Activated naive CD4-positive, alpha-beta T cell treated with Interleukin-2 at 50 U/mL for 16 hours (primary cell): ENCODE results near the gene NKD1.
A peak's percentile ranks its signal among the peaks of the same experiment; 100 is the strongest.

Experiments
- DNase-seq: peaks from one replicate; pipeline ENCODE4 v3.0.0-alpha.2; 2020

The NKD1 gene

GRCh38 chr16:50539053-50539695 is 9.0 kb upstream of the NKD1 start:
- DNase-seq = no peak

DNA sequence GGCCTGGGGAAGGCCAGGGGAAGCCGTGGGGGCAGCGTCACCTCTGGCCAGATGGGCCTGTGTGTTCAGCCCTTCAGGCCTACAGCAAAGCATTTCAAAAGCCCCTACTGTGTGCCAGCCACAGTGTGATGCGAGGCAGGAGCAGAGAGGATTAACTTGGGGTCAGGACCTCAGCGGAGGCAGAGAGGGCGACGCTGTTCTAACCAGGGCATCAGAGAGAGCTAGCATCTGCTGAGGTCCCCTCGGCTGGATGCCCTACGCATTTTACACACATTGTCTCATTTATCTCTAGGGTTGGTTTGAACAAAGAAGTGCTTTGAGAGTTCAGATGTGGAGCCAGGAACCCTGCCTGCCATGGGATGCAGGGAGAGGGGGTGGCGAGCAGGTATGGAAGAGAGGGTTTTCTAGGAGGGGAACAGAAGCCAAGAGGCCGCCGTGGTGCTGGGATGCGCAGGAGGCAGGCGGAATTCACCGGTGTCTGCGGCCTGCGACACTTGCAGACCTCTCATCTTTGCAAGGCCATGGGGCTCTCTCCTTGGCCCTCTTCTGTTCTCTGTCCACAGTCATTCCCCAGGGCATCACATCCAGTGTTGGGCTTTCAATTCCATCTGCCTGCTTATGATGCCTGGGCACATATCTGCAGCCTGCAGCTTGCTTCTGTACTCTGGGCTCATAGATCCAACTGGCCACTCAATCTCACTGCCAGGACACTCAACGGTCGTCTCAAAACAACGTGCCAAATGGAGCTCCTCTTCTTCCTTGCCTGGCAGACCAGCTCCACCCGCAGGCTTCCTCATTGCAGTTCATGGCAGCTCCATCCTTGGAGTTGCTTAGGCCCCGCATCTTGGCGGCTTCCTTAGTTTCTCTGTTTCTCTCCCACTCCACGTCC is 8.1 kb upstream of the NKD1 start:
- no peak for DNase-seq

GRCh38 chr16:50540711-50541007 is 7.5 kb upstream of the NKD1 start:
- no peak for DNase-seq

DNA sequence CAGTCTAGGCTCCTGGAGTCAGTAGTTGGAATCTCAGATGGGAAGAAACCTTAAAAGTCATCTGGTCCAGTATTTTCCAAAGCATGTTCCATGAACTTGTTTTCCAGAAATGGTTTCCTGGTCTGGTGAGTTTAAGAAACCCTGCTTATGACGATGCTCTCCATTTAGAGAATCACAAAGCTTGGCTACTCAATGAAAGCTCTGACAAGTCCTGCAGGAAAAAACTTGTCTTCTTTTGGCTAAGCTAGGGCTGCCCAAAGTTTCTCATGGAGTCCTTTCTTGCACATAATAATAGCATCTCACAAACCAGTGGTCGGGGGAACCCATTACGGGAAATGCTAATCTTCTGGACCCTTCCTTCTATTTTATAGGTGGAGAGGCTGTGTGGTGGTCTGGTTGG is 5.5 kb upstream of the NKD1 start:
- DNase-seq = no peak

DNA sequence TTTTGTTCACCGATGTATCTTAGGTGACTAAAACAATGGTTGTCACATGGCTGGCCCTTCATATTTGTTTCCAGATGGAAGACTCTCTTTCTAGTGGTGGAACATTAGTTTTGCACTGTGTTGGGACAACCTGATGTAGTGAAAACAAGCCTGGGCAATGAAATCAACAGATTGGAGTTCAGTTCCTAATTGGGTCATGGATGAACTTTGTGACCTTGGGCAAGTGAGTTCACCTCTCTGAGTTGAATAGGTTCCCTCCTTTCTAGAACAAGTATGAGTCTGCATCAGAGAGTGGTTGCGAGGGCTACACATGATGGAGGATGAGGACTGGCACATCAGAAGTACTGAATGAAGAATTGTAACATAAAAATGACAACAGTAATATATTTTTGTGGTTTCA is 2.1 kb upstream of the NKD1 start:
- DNase-seq = no peak

DNA sequence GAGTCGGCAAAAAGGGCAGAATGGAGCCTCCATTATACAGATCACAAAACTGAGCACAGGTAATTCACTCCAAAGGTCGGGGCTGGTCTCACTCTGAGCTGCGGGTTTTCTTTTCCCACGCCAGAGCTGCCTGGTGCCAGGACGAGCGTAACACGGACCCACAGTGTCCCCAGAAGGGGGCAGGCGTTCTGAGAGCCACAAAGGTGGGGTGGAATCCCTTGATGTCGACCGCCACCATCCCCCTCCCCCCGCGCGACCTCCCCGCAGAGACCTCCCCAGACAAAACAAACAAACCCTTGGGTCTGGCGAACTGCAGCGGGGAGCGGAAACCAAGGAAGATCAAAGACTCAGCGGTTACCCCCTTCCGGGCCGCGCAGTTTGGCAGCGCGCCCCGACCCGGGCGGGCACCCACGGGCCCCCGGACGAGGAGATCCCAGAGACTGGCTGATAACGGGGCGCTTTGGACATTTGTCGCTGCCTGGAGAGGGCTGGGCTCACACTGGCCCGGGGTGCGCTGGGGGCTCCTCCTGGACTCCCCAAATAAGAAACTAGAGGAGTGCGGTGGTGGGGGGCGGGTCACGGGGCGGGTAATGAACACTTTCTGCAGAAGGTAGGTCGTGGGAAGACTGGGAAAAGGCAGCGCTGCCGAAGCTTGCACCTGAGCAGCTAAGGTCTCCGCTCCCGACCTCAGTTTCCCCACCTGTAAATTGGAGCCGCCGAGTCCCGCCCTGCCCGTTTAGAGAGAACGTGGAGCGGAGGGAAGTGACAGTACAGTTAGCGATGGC is 664 bp upstream of the NKD1 start:
- peak; percentile 72 for DNase-seq

- DNase-seq = no peak
Measured at GRCh38 chr16:50548909-50549560, 839 bp downstream of the NKD1 start.

DNA sequence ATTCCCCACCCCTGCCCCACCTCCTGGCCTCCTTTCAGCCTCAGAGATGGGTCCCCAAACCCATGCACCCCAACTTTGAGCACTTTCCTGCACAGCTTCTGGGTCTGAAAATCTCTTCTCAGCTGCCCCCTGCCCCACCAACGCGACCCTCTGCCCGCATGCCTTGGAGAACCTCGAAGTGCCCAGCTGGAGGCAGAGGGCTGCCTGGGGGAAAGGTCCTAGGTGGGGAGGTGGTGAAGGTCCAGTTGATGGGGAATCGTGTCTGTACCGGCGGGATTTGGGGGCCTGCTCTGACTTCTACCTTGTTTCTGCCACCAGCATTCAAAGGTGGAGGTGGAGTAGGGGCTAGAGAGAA is 1.3 kb downstream of the NKD1 start:
- DNase-seq = no peak

GRCh38 chr16:50550035-50550434 is 1.8 kb downstream of the NKD1 start:
- DNase-seq = no peak

- no peak for DNase-seq
Measured at GRCh38 chr16:50550866-50551641, 2.9 kb downstream of the NKD1 start.

- no peak for DNase-seq
Measured at GRCh38 chr16:50552476-50553101, 4.4 kb downstream of the NKD1 start.

DNA sequence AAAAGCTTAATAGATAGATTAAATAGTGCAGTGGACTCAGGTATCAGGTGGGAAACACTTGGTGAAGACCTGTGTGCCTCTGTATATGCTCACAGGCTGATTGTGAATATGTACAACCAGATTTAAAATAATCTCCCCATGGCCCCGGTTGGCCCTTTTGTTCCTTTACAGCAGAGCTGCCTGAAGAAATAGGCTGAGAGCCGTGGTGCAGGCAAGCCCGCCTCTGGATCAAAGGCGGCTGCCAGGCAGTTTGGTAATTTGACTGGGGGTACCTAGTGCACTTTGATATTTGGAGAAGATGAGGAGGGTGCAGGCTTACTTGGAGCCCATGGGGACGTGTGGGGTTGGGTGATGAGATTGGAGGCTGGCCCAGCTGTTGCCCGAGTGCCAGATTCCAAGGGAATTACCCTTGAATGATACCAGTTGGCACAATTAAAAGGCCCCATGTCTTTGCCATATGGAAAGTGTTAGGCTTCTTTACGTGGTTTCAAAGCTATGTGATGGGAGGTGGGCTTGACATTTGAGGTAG is 5.0 kb downstream of the NKD1 start:
- DNase-seq = no peak

GRCh38 chr16:50553731-50554360 is 5.7 kb downstream of the NKD1 start:
- DNase-seq = no peak

GRCh38 chr16:50555269-50555875 is 7.2 kb downstream of the NKD1 start:
- DNase-seq = no peak

- no peak for DNase-seq
Measured at GRCh38 chr16:50555952-50556673, 7.9 kb downstream of the NKD1 start.

- DNase-seq = no peak
Measured at GRCh38 chr16:50557046-50557445, 8.8 kb downstream of the NKD1 start.

DNA sequence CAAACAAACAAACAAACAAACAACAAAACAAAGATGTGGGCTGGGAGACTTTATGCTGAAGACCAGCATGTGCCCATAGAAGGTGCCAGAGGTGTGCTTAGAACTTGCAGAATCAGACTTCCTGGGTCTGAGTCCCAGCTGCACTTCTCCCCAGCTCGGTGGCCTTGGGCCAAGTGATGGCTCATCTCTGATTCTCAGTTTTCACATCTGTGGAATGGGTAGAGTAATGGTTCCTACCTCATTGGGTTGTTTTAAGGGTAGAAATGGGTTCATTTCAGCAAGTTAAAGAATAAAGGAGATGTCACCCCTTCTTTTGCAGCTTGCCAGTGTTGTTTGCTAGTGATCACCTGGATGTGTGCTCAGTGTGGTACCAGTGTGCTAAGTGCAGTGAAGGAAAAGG is 10.7 kb downstream of the NKD1 start:
- DNase-seq = no peak

DNA sequence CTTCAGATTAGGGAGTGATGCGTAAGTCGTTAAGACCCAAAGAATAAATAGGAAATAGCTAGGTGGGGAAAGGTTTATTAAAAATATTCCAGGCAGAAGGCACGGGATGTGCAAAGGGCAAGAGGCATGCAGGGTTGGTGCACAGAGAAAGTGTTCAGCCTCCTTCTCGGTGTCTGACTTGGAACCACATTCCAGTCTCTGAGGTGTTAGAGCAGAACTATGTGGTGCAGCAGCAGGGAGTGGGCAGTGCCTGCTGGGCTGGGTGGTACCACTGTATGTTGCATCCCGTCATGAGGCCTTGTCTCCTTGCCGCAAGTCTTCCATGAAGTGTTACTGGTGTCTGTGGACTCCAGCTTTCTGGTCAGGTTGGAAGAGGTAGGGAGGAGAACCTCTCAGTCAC is 11.1 kb downstream of the NKD1 start:
- DNase-seq = no peak

DNA sequence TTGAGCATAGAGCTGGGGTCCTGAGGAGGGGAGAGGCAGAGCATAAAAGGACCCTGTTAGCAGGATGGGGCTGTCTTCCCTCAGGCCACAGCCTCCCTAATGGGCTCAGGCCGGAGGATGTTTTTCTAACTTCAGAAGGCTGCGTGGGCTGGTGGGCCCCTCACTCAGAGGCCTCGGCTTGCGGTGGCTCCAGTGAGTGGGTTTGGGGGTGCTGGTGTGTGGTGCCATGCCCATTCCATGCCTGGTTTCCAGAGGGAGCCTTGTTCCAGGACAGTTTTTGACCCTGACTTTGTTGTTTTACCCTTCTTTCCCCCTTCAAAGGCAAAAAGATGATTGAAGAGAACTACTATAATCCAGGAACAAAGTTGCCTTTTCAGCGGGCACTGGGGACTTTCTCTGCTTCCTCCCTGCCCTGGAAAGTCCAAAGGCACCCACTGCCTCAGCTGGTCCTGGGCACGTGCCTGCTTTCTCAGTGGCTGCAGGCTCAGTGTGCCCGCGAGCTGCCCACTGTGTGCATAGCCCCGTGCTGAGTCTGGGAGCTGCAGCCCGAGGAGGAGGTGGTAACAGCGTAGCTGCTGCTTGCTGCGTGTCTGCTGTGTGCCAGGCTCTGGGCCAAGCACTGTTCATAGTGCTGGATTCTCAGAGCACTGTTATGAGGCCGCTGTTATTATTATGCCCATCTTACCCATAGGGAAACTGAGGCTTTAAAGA is 11.8 kb downstream of the NKD1 start:
- no peak for DNase-seq
